RWPE1 (cell line): ENCODE measurements around the gene CISD3.
A peak's percentile ranks its signal among the peaks of the same experiment; 100 is the strongest.

Source experiments
- CTCF ChIA-PET: fragments of 350-600 bp; sonication (Branson Sonifier 250); formaldehyde crosslinking; extraction: SDS; loops from one replicate; lab custom pipeline; 2021; lab: Yijun Ruan, JAX
- POLR2A ChIA-PET: fragments of 400-600 bp; formaldehyde crosslinking; extraction: SDS; loops from one replicate; lab custom pipeline; 2020; ENCODE audit warnings: antibody characterized with exemption; ENCODE audit not compliant: low non-redundant PET; lab: Yijun Ruan, JAX
- DNase-seq: peaks from one replicate; pipeline ENCODE4 v3.0.0; 2012; ENCODE audit warnings: low spot score
- H3K27ac ChIP-seq: fragments of 450-650 bp; 2 replicates; pipeline ENCODE4 v1.5.1; 2017
- TF ChIP-seq, protein P1 (sequence below): fragments of 450-650 bp; conservative IDR thresholded peaks from 2 replicates; pipeline ENCODE4 v1.5.1; 2017; ENCODE audit warnings: low read depth, mild to moderate bottlenecking

Gene CISD3

DNA sequence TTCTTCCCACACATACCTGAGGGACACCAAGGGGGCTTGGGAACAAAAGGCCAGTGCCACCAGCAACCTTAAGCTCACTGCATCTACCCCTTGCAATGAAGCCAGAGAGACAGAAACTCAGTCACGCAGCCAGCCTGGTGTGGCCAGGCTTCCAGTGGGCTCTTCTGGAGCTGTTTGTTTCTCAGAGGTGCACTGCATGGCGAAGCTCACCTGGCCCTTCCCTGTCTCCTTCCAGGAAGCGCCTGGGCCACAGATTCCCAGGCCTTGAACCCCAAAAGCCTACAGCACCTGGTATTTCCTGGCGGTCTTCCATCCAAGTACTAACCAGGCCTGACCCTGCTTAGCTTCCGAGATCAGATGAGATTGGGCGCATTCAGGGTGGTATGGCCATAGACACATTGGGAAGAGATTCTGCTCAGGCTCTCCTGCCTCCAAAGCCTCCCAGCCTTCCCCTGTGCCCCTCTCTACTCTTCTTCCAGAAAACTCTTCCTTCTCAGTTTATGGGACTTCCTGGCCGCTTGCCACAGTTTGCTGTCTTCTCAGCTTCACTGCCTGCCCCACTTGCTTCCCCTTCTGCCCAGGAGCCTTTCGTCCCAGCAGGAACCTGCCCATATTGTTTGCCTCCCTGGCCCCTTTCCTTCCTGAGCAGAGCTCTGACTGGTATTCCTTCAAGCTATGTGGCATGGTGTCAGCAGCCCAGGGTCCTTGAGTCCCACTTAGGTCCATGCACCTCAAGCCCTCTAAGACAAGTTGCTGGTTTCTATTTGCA, 1.6 kb downstream of the CISD3 start:
- peak overlapping the region; percentile 89 for H3K27ac ChIP-seq
- ChIA-PET POLR2A (no interaction called here), CTCF (interaction anchor here (0.6 to 1.4 kb wide), 3 partner anchors 12 to 55 kb away, joined by 3 to 4 read pairs (median 3); no protein-coding TSS in a partner anchor)
- no peak for DNase-seq
- TF ChIP-seq, protein P1, sequence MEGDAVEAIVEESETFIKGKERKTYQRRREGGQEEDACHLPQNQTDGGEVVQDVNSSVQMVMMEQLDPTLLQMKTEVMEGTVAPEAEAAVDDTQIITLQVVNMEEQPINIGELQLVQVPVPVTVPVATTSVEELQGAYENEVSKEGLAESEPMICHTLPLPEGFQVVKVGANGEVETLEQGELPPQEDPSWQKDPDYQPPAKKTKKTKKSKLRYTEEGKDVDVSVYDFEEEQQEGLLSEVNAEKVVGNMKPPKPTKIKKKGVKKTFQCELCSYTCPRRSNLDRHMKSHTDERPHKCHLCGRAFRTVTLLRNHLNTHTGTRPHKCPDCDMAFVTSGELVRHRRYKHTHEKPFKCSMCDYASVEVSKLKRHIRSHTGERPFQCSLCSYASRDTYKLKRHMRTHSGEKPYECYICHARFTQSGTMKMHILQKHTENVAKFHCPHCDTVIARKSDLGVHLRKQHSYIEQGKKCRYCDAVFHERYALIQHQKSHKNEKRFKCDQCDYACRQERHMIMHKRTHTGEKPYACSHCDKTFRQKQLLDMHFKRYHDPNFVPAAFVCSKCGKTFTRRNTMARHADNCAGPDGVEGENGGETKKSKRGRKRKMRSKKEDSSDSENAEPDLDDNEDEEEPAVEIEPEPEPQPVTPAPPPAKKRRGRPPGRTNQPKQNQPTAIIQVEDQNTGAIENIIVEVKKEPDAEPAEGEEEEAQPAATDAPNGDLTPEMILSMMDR = no peak

DNA sequence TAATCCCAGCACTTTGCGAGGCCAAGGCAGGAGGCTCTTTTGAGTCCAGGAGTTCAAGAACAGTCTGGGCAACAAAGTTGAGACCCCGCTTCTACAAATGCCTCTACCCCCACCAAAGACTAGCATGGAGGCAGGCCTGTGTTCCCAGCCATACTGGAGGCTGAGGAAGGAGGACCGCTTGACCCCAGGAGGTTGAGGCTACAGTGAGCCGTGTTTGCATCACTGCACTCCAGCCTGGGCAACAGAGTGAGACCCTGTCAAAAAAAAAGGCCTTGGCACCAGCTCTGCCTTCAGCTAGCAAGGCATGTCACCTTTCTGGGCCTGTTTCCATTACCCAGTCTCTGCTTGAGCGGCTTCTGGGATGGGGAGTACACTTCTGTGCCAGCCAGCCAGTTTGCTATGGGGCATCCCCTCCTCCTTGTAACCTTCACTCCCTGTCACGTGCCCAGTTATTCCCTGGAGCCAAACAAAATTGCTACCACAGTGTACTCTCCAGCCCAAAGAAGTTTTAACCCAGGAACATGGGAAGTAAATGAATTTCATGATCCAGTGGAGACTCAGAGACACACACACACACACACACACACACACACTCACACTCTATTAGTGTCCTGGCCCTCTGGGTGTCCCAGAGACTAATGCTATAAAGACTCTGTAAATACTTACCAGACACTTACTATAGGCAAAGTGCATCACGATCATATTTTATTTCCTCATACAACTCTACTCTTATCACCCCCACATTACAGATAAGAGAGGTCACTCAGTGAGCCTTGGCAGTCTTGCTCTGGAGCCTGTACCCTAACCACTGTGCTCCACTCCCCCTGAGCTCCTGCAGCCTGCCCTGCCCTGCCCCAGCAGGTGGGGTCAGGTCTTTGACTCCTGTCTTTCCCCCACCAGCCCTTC, 2.5 kb downstream of the CISD3 start:
- TF ChIP-seq, protein P1 = no peak
- CTCF ChIA-PET = interaction anchor here (0.7 kb wide), 1 partner anchor 124 kb away, joined by 3 read pairs; no protein-coding TSS in a partner anchor
- no peak for DNase-seq
- H3K27ac ChIP-seq = peak overlapping the region; percentile 89
- POLR2A ChIA-PET = no interaction called here

DNA sequence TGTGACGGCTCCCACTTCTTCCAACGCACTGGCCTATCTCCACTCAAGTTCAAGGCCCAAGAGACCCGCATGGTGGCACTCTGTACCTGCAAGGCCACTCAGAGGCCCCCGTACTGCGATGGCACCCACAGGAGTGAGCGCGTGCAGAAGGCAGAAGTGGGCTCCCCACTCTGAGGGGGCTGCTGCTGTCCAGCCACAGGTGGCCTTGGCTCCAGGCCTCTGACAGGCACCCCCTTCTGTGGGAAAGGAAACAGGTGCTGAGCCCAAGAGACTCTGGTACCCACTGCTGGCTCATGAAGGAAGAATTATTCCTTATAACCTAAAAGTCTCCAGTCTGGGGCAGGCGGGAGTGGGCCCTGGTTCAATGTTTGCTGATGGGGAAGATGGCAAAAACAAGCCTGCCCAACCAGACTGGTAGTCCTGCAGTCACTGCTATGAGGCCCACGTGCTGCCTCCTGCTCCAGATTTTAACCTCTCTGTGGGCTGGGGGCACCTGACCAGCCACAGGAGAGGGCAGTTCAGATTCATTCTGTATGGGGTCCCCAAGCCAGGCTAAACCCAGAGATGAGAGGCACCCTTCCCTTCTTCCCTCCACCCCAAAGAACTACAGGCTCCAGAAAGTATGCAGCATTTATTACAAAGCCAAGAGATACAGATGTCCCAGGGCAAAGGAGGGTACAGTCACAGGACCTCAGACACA, 3.3 kb downstream of the CISD3 start:
- POLR2A ChIA-PET = no interaction called here
- TF ChIP-seq, protein P1 = no peak
- peak overlapping the region; percentile 89 for H3K27ac ChIP-seq
- DNase-seq = no peak
- CTCF ChIA-PET = interaction anchor here (0.6 to 0.7 kb wide), 4 partner anchors 19 to 386 kb away, joined by 3 to 4 read pairs (median 3); no protein-coding TSS in a partner anchor

DNA sequence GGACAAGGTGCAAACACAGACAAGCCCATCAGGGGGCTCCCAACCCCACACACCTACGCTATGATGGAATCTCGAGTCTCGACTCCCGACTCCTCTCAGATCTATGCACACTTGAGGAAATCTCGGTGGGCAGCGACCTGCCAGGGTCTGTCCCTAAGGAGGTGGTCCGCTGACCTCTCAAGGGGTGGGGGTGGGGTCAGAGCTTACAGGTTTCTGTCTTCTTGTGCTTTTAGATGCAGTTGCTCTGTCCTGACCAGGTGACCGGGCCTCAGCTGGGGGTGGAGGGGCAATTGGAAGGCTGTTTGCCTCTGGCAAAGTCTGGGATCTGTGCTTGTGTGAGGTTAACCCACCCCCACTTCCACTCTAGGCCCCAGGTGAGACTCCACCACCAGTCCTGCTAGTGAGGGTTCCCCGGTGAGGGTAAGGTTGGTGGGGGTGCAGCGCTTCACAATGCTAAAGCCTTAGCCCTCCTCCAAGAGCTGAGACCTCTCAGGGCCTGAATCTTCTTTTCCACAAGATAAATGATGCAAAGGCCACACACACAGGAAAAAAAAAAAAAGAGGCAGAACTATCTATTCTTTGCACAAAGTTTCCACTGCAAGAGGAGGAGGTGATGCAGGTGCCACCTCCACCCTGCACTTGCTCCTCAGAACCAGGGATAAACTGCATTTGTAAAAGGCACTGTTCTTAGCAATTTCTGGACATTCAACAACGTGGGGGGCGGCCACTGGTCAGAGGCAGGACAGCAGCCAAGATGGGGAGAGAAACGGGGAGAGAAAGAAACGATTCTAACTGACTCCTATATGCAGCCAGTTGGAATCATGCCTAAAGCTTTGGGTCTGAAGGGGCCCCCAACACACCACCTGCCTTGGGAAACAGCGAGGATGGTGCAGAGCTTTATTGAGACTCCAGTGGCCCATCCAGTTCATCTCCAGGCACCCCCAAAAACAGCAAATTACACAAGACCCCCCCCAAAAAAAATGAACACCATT, 4.1 kb downstream of the CISD3 start:
- CTCF ChIA-PET = interaction anchor here (0.6 to 1.7 kb wide), 16 partner anchors 9 to 387 kb away, joined by 3 to 9 read pairs (median 4); no protein-coding TSS in a partner anchor
- TF ChIP-seq, protein P1 = peak; percentile 15; the same call in 1 of the 2 replicates
- H3K27ac ChIP-seq = peak overlapping the region; percentile 89
- DNase-seq = no peak
- POLR2A ChIA-PET = interaction anchor here (0.7 kb wide), 1 partner anchor 63 kb away, joined by 7 read pairs; no protein-coding TSS in a partner anchor

DNA sequence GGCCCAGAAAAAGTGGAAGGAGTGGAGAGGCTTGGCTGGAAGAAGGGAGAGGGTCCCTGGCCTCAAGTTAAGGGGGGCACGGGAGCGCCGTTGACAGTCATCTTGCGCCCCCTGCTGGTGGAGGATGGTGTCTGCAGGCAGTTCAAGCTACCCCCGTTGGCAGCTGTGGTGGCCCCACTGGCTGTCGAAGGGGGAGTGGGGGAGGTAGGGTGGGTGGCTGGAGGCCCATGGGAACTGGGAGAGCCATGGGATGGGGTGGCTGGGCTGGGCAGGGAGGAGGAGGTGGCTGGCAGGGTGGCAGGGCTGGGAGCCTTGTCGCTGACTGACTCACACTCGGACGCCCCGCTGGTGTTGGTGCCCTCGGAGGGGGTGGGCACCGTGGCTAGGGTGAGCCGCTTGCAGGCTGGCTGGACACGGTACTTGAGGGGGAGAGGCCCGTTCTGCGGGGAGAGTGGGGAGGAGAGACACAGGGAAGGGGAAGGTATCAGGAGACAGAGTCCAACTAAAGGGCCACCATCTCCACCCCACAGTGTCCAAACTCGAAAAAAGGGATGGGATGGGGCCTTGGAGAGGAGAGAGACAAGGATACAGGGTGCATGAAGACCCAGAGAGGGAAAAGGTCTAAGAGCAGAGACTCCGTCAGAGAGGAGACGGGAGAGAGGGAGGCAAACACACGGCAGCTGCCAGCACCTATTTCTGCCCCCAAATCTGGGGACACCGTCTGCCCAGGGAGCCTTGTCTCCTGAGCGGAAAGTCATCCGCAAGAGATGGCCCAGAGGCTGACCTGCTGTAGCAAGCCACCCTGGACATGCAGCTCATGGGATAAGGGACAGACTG, 5.2 kb downstream of the CISD3 start:
- TF ChIP-seq, protein P1 = peak; percentile 89
- POLR2A ChIA-PET = interaction anchor here (0.7 kb wide), 1 partner anchor 64 kb away, joined by 7 read pairs; no protein-coding TSS in a partner anchor
- peak; percentile 64 for DNase-seq
- peak overlapping the region; percentile 89 for H3K27ac ChIP-seq
- CTCF ChIA-PET = interaction anchor here (0.6 to 1.7 kb wide), 17 partner anchors 8 to 381 kb away, joined by 3 to 9 read pairs (median 4); no protein-coding TSS in a partner anchor
